ENCODE measurements around the gene TBCA. TPM values are rescaled to one million over a fixed set of nuclear protein-coding genes. Genes with fewer than 3 reads are reported as not detected.

TBCA gene
- total RNA-seq, 2 donors from 2014 or later = 141 to 174 TPM

- no peak for DNase-seq (ENCODE audit: low spot score in 2 of 2)
- no peak overlapping the region for H3K27ac Mint-ChIP-seq
- no peak for ATAC-seq
- H3K9me3 Mint-ChIP-seq = no peaks in the 10 kb centered on the region
- H3K36me3 Mint-ChIP-seq = no peaks in the 10 kb centered on the region
These were observed 92.9 kb downstream of the TBCA start for GRCh38 chr5:77683171-77683732.

- H3K36me3 Mint-ChIP-seq = no peaks in the 10 kb centered on the region
- no peak overlapping the region for H3K27ac Mint-ChIP-seq
- no peak for DNase-seq (ENCODE audit: low spot score in 2 of 2)
- peaks cover 5% of the 10 kb centered on the region in 2 donors for H3K9me3 Mint-ChIP-seq
- no peak for ATAC-seq
These were observed 105.6 kb downstream of the TBCA start for GRCh38 chr5:77670526-77670925.

GRCh38 chr5:77669677-77670076 is 106.5 kb downstream of the TBCA start:
- peaks cover 0 to 2% of the 10 kb centered on the region in 2 donors for H3K9me3 Mint-ChIP-seq
- H3K27ac Mint-ChIP-seq = no peak overlapping the region
- ATAC-seq (no peak), DNase-seq (ENCODE audit: low spot score in 2 of 2) (no peak)
- no peaks in the 10 kb centered on the region for H3K36me3 Mint-ChIP-seq

GRCh38 chr5:77663090-77663863 is 112.9 kb downstream of the TBCA start:
- DNase-seq (ENCODE audit: low spot score in 2 of 2) (no peak), ATAC-seq (no peak)
- Mint-ChIP-seq H3K9me3 (no peaks in the 10 kb centered on the region), H3K27ac (no peak overlapping the region), H3K36me3 (peaks cover 0 to 5% of the 10 kb centered on the region in 2 donors)

- H3K36me3 Mint-ChIP-seq = peaks cover 0 to 7% of the 10 kb centered on the region in 2 donors
- no peak overlapping the region for H3K27ac Mint-ChIP-seq
- no peaks in the 10 kb centered on the region for H3K9me3 Mint-ChIP-seq
- DNase-seq (ENCODE audit: low spot score in 2 of 2) (no peak), ATAC-seq (peak; percentile 56 to 86)
These were observed 113.5 kb downstream of the TBCA start for GRCh38 chr5:77662635-77663034.

- ATAC-seq (no peak), DNase-seq (ENCODE audit: low spot score in 2 of 2) (no peak)
- H3K36me3 Mint-ChIP-seq = peaks cover 0 to 7% of the 10 kb centered on the region in 2 donors
- H3K9me3 Mint-ChIP-seq = no peaks in the 10 kb centered on the region
- no peak overlapping the region for H3K27ac Mint-ChIP-seq
These were observed 117.5 kb downstream of the TBCA start for GRCh38 chr5:77658662-77659061.

- H3K36me3 Mint-ChIP-seq = peaks cover 0 to 8% of the 10 kb centered on the region in 2 donors
- no peaks in the 10 kb centered on the region for H3K9me3 Mint-ChIP-seq
- no peak overlapping the region for H3K27ac Mint-ChIP-seq
- DNase-seq (ENCODE audit: low spot score in 2 of 2) (no peak), ATAC-seq (no peak)
These were observed 124.8 kb downstream of the TBCA start for GRCh38 chr5:77651343-77651742.

GRCh38 chr5:77650686-77651085 is 125.5 kb downstream of the TBCA start:
- ATAC-seq = no peak
- no peaks in the 10 kb centered on the region for H3K9me3 Mint-ChIP-seq
- H3K27ac Mint-ChIP-seq = no peak overlapping the region
- H3K36me3 Mint-ChIP-seq = peaks cover 0 to 13% of the 10 kb centered on the region in 2 donors
- DNase-seq (ENCODE audit: low spot score in 2 of 2) = no peak

- no peak for DNase-seq (ENCODE audit: low spot score in 2 of 2)
- ATAC-seq = no peak
- H3K9me3 Mint-ChIP-seq = no peaks in the 10 kb centered on the region
- peaks cover 0 to 13% of the 10 kb centered on the region in 2 donors for H3K36me3 Mint-ChIP-seq
- H3K27ac Mint-ChIP-seq = no peak overlapping the region
These were observed 126.4 kb downstream of the TBCA start for GRCh38 chr5:77649776-77650175.

GRCh38 chr5:77645995-77646639 is 130.0 kb downstream of the TBCA start:
- DNase-seq (ENCODE audit: low spot score in 2 of 2) (no peak), ATAC-seq (no peak)
- no peak overlapping the region for H3K27ac Mint-ChIP-seq
- no peaks in the 10 kb centered on the region for H3K9me3 Mint-ChIP-seq
- peaks cover 6 to 30% of the 10 kb centered on the region in 2 donors for H3K36me3 Mint-ChIP-seq

GRCh38 chr5:77645158-77645994 is 130.8 kb downstream of the TBCA start:
- ATAC-seq = peak; percentile 64 to 92
- peak in 1 of 2 donors; percentile 66 for DNase-seq (ENCODE audit: low spot score in 2 of 2)
- Mint-ChIP-seq H3K9me3 (no peaks in the 10 kb centered on the region), H3K27ac (no peak overlapping the region), H3K36me3 (peaks cover 6 to 37% of the 10 kb centered on the region in 2 donors)

- peaks cover 6 to 43% of the 10 kb centered on the region in 2 donors for H3K36me3 Mint-ChIP-seq
- DNase-seq (ENCODE audit: low spot score in 2 of 2) = no peak
- no peak for ATAC-seq
- no peak overlapping the region for H3K27ac Mint-ChIP-seq
- H3K9me3 Mint-ChIP-seq = peaks cover 0 to 3% of the 10 kb centered on the region in 2 donors
These were observed 131.6 kb downstream of the TBCA start for GRCh38 chr5:77644371-77645157.

- H3K27ac Mint-ChIP-seq = peak overlapping the region in 1 of 2 donors; percentile 81
- DNase-seq (ENCODE audit: low spot score in 2 of 2) = no peak
- peaks cover 6 to 41% of the 10 kb centered on the region in 2 donors for H3K36me3 Mint-ChIP-seq
- H3K9me3 Mint-ChIP-seq = peaks cover 0 to 3% of the 10 kb centered on the region in 2 donors
- no peak for ATAC-seq
These were observed 132.3 kb downstream of the TBCA start for GRCh38 chr5:77643654-77644370.

GRCh38 chr5:77642738-77643653 is 133.1 kb downstream of the TBCA start:
- ATAC-seq = no peak
- Mint-ChIP-seq H3K9me3 (peaks cover 0 to 3% of the 10 kb centered on the region in 2 donors), H3K36me3 (peaks cover 6 to 36% of the 10 kb centered on the region in 2 donors), H3K27ac (no peak overlapping the region)
- no peak for DNase-seq (ENCODE audit: low spot score in 2 of 2)

Measured in activated naive CD4-positive, alpha-beta T cell treated with anti-CD3 and anti-CD28 coated beads, Interleukin-2, amount 50 U/mL, for 72 hours (primary cell).